Lower leg skin (tissue), 3 donors: ENCODE measurements around the gene EML6.

Source experiments
- POLR2A ChIP-seq, 2 donors: fragments of 450-650 bp; IDR thresholded peaks; one replicate each; pipeline ENCODE4 v1.6.1; 2016 to 2017; ENCODE audit warnings: antibody characterized with exemption in 2 of 2, mild to moderate bottlenecking in 1 of 2, moderate library complexity in 1 of 2
- TF ChIP-seq, protein P1 (sequence below), 3 donors: fragments of 450-650 bp; IDR thresholded peaks; one replicate each; pipeline ENCODE4 v1.5.1; 2016; ENCODE audit warnings: antibody characterized with exemption in 3 of 3, mild to moderate bottlenecking in 3 of 3, moderate library complexity in 2 of 3

DNA sequence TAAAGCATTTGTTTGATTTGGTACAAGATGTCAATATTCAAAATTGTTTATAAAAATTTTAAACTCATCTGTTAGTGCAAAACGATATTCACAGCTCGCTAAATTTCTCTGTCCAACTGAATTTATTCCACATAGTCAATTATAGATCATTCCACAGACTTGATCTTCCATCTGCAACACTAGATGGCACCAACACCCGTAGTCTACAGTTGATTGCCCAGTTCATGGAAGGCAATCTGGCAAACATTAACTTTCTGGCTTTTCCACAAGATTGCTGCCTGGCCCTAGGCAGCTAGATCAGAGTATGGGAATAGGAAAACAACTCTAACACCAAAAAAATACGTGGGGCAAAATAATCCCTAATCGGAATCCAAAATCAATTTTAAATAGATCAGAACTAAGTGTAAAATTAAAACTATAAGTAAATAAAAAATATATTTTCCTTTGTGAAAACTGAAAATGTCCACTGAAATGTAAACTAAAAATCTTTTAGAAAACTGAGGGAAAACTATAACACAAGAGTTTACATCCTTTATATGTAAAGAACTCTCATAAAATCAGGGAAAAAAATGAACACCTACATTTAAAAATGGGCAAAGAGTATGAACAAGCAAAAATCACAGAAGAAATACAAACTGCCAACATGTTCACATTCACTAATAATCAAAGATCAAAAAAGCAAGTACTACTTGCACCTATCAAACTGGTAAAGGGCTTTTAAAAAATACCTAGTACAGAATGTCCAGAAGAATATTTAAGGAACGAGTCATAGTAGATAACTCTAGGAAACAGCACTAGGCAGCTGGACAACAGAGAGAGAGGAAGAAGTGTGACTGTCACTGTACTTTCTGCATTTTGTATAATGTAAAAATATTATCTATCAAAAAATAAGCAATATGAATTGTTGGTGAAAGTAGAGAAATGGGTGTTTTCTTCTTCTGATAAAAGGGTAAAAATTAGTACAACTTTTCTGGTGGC, 291.8 kb downstream of the EML6 start:
- TF ChIP-seq POLR2A (IDR thresholded peaks at IDR 0.05), result no peak
- TF ChIP-seq, protein P1, sequence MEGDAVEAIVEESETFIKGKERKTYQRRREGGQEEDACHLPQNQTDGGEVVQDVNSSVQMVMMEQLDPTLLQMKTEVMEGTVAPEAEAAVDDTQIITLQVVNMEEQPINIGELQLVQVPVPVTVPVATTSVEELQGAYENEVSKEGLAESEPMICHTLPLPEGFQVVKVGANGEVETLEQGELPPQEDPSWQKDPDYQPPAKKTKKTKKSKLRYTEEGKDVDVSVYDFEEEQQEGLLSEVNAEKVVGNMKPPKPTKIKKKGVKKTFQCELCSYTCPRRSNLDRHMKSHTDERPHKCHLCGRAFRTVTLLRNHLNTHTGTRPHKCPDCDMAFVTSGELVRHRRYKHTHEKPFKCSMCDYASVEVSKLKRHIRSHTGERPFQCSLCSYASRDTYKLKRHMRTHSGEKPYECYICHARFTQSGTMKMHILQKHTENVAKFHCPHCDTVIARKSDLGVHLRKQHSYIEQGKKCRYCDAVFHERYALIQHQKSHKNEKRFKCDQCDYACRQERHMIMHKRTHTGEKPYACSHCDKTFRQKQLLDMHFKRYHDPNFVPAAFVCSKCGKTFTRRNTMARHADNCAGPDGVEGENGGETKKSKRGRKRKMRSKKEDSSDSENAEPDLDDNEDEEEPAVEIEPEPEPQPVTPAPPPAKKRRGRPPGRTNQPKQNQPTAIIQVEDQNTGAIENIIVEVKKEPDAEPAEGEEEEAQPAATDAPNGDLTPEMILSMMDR (IDR thresholded peaks at IDR 0.05), result no peak
